CD4-positive, alpha-beta T cell treated with Interleukin-6 at 100 ng/mL for 8 hours (primary cell): ENCODE measurements around the gene ANKDD1B.
A peak's percentile ranks its signal among the peaks of the same experiment; 100 is the strongest.

ENCODE experiments used
- DNase-seq: peaks from one replicate; pipeline ENCODE4 v3.0.0-alpha.2; 2020; ENCODE audit warnings: mixed read lengths, low spot score

The ANKDD1B gene

GRCh38 chr5:75706016-75706415 is 94.8 kb downstream of the ANKDD1B start:
- DNase-seq = no peak

GRCh38 chr5:75706775-75707174 is 95.5 kb downstream of the ANKDD1B start:
- DNase-seq = no peak

GRCh38 chr5:75707911-75708509 is 96.8 kb downstream of the ANKDD1B start:
- DNase-seq = no peak

- no peak for DNase-seq
These were observed 99.4 kb downstream of the ANKDD1B start for GRCh38 chr5:75710637-75711036.

- no peak for DNase-seq
These were observed 99.9 kb downstream of the ANKDD1B start for GRCh38 chr5:75711151-75711550.

- no peak for DNase-seq
These were observed 100.8 kb downstream of the ANKDD1B start for GRCh38 chr5:75712091-75712490.

DNA sequence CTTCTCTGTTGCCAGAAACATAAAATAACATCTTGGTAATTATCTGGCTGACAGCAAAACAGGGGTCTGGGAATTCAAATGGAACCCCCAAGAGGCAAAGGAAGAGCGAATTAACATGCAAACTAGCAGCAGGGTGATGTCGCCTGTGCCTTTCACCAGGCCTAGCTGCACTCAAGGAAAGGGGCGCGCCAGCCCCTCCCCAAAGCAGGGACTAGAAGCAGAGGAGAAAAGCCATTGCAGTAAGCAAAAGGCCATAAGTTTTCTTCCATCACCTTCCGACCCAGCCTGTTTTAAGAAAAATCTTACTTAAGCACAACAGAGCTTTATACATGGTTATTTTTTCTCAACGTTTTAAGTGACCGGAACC is 105.4 kb downstream of the ANKDD1B start:
- DNase-seq = no peak

DNA sequence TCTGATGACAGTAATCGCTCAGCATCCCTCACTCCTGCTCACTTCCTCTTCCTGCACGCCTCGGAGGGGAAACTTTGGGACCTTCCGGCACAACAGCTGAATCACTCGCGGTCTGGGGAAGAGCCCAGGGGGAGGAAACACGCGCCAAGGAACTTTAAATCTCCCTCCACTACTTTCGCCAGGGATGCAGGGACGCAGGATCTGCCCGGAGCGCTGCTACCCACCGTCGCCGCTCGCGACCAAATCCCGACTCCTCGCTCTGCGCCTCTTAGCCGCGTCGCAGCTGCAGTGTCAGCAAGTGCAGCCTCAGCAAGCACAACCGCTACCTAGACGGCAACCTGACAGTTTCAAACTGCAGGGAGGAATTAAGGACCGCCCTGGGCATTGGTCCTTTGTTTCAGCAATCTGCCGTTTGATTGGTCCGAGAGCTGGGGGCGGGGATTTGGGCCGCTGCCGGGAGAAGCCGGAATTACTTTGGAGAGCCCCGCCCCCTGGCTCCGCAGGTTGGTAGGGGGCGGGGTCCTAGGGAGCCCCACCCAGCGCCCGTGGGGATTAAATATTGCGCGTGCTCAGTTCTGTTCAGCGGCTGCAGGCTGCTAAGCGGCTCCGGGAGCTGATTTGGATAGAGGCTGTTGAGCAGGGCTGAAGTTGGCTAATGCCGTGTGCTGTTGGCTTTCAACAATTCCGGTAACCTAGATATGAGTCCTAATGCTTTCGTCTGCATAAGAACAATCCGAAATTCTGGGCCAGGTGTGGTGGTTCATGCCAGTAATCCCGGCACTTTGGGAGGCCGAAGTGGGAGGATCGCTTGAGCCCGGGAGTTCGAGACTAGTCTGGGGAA is 106.0 kb downstream of the ANKDD1B start, which contains the start of gene POC5:
POC5 (minus strand) TSS at position 356 of the 841 bp plus-strand sequence. CDS start 4,500 bp downstream, outside the sequence.
- DNase-seq = peak; percentile 97

DNA sequence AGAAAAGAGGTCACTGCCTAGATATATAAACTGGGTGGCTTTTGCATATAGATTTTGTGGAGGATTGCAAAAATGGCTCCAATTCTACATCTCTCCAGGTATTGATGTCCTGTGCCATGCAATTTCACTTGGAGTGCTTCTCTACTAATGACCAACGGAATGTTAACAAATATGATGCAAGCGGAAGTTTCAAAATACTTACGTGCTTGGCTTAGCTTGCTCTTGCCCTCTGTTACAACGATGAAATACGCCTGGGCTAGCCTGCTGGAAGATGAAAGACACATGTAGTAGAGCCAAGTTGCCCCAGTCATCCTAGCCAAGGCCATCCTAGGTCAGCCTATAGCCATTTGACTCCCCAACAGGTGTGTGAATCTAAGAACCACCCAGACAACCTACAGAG is 109.6 kb downstream of the ANKDD1B start:
- no peak for DNase-seq
